CD4-positive, alpha-beta T cell treated with Interleukin-10 for 1 hour (primary cell): Measurements from ENCODE around the gene ASB16.

Experiments used
- DNase-seq: peaks from one replicate; pipeline ENCODE4 v3.0.0-alpha.2; 2020

ASB16 gene

DNA sequence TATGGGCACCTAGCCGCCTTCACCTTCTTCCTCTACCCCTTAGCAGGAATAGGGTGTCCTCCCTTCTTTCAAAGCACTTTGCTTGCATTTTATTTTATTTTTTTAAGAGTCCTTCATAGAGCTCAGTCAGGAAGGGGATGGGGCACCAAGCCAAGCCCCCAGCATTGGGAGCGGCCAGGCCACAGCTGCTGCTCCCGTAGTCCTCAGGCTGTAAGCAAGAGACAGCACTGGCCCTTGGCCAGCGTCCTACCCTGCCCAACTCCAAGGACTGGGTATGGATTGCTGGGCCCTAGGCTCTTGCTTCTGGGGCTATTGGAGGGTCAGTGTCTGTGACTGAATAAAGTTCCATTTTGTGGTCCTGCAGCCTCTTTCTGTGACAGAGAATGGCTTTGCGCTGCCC, 20.9 kb downstream of the ASB16 start:
- DNase-seq: no peak

DNA sequence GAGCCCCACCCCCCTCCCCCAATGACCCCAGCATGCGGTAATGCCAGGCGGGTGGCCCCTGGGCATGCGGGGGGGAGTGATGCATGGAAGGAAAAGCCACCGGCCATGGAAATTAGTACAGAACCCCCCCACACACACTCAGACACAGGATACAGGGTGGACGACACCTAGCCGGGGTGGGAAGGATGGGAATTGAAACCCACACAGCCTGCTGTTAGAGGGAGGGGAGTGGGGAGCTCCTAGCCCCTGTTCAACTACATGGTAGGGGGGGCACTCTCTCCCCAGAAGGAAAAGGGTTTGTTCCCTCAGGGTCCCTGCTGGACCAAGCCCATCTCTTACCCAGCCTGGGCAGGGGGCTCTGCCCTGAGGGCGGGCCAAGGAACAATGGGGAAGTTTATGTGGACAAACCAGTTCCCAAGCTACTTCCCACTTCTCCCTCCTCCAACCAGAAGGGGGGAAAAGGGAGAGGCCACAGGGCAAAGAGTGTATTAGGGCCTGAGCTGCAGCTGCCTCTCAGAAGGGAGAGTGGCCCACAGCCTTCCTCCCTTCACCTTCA, 21.5 kb downstream of the ASB16 start:
- DNase-seq: no peak

DNA sequence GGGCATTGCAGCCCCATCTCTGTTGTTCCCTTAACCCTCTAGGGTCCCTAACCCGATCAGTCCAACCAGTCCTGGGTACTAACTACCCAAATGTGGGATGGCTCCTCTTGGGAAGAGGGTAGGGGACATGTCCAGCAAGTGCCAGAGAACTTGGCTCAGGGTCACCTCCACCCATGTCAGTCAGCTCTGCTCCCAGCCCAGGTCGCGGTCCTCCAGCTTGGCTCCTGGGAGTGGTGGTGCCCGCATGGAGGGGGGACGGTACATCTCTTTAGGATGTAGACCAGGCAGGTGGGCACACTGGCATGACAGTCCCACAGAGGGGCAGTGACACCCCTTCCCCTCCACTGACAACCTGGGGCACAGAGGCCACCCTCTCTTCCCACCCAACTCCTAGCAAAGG, 22.2 kb downstream of the ASB16 start:
- DNase-seq: no peak

DNA sequence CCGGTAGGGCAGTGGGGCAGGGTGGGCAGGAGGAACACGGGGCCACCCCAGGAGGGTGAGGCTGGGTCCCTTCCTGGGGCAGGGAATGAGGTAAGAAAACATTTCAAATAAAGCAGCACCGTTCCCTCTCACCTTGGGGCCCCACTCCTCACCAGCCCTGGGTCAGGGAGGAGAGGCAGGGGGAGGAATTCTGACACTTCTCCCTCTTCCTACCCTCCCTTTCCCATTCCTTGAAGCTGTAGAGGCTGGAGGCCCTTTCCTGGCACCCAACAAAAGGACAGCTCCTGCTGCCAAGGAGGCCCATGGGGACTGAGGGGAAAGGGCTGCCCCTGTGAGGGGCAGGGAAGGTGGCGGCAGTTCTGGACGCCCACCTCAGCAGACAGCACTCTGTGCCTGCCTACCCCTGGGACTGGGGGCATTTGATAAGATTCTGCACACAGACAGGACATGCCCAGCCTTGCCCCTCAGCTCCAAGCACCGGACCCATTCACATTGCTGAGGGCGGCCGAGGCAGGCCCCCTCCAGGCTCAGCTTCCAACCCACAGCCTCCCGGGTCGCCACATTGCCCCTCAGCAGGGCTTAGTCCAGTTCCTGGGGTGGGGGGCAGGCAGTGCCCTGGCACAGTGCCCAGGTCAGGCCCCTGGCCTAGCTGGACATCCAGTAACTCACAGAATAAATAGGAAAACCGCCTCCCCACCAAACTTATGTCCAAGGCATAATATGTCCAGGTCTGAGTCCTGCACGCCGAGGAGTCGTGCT, 23.0 kb downstream of the ASB16 start:
- DNase-seq: no peak

DNA sequence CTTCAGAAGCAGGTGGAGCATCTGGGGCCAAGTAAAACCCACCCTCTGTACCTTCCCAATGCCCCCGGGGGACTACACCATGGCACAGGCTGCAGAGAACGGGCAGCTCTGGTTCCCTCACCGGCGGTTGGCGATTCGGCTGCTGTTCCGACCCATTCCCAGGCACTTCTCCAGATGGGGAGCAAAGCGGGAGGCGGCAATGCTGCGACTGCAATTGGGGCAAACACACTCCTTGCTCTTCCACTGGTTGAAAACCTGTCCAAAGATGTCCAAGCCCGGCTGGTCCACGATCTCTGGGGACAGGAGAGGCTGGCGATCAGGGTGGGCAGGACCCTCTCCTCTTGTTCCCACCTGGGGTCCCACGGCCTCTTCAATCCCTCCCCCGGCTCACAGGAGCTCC, 26.6 kb downstream of the ASB16 start:
- DNase-seq: no peak

DNA sequence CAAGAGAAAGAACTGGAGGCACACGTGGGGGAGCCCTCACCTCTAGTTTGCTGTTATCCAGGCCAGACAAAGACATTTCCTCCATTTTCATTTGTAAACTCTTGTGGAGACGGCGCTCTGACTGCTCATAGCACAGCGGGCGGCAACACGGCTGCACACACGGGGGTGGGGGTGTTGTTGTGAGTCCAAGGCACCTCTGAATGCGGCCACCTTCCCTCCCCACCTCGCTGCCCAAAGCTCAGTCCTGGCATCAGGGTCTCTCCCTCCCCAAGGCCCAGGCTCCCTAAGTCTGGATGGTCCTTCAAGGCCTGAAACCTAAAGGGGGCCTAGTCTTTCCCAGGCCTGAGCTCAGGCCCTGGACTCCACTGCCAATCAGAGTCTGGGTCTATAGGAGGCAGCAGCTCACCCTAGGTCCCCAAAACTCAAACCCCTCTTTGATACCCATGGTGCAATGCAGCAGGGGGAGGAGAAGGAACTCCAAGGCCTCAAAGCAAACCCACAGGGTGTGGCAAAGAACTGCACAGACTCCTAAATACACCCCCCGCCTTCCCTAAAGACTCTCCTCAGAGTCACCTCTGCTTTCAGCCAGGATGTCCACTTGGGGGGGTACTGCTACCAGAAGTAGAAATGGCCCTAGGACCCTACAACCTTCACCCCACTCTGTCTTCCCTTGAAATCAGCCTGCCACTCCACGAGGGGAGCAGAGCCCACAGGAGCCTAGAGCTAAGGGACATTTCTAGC, 27.6 kb downstream of the ASB16 start:
- peak; percentile 81 for DNase-seq

DNA sequence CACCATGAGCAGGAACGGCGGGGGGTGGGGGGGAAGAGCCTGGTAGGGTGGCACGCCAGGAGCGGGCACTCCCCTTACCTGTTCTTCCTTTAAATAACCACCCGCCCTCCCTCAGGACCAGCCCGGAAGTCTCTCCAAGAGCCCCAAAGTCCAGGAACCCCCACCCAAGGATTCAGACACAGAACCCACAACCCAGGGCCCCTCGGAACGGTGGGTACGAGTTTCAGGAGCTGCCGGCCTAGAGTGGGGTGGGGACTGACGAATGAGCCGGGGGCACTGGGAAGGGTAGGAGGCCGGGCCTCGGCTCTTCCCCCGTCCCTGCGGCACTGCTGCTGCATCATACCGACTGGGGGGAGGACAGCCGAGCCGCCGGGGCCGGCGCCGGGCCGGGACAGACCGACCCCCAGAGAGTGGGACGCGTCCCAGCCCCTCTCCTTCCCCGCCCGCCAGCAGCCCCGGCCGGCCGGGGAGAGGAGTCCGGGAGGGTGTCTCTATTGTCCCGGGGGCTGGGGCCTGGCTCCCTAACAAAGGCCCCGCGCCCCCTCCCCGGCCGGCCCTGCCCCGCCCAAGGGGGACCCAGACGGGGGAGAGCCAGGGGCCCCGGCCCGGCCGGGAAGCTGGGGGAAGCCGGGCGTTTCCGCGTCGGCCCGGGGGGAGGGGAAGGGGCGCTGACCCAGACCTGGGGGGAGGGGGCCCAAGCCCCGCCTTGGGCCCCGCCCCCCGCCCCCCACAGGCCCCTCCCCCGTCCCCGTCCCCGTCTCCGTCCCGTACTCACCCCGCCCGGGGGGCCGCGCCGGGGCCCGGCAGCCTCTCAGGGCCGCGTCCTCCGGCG, 28.4 kb downstream of the ASB16 start:
- DNase-seq: peak; percentile 67

DNA sequence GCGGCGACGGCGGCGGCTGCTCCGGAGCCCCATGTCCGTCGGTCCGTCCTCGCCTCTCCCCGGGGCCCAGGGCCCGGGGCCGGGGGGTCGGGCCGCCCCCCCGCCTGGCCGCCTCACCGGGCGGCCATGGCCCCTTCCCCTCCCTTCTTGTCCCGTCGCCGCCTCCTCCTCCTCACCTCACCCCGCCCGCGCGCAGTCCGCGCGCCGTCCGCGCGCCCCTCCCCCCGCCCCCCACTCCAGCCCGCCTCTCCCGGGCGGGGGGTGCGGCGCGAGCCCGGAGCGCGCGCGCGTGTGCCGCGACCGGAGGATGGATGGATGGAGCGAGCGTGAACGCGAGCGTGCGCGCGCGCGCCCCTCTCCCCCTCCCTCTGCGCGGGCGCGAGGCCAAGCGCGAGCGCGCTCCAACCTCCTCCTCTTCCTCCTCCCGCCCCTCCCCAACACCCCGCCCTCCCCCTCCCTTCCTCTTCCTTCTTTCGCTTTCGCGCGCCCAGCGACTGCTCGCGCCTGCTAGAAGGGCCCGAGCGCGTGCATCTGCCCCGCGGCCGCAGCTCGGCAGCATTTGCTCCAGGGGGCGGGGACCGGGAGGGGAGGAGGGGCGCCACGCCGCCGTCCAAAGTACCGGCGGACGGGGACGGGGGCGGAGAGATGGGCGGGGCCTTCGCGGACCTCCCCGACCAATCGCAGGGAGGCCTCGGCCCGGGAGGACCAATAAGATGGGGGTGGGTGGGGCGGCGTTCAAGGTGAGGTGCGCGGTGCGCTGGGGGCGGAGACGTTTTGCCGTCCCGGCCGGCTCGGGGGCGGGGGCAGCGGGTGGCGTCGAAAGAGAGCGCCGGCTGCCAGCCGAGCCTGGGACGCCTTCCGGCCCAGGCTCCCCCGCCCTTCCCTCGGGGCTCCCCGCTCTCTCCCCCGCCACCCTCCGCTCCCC, 29.3 kb downstream of the ASB16 start, which contains the start of gene ATXN7L3:
Gene ATXN7L3 (minus strand): TSS at position 332 of the 925 bp plus-strand sequence. CDS start 1,814 bp downstream, outside the sequence.
- DNase-seq: peak; percentile 99

DNA sequence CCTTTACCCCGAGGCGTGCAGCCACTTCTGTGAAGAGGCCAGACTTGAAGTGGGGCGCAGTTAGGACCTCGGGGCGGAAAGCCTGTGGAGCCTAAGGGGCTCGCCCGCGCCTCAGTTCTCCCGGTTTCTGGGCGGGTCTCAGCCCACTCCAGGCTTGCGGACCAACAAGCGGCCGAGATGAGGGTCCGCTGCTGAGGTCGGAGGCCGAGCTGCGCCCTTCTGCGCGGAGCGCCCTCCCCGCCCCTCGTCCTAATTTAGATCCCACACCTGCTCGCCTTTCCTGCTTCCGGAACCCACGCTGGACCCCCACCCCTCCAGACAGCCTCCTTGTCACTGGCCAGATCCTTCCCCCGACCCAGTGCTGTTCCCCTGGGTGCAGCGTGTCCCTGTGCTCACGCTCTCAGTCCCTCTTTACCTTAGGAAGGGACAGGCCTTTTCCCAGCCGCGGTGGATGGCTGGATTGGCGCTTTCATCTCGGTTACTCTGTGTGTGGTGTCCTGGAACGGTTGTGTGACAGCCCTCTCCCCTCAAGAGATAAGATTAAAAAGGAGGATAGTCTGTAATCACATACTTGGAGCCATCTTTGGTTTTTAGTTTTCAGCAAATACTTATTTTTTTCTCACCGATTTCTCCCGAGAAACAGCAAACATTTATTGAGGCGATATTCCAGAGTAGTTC, 30.1 kb downstream of the ASB16 start:
- no peak for DNase-seq

DNA sequence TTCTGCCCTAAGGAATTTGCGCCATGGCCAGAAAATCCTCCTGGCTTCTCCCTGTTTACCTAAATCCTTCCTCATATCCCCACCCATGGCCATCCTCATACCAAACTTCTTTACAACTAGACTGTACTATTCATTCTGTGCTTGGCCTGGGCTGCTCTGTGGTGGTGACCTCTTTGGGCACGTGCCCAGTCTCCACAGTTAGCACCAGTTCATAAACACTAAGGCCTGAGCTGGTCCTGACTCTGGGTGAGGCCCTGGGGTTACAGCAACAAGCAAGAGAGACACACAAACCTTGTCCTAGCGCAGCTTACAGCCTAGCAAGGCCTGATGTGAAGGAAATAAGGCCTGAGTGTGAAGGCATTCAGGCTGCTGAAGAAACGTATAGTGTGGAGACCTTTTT, 32.3 kb downstream of the ASB16 start:
- no peak for DNase-seq

DNA sequence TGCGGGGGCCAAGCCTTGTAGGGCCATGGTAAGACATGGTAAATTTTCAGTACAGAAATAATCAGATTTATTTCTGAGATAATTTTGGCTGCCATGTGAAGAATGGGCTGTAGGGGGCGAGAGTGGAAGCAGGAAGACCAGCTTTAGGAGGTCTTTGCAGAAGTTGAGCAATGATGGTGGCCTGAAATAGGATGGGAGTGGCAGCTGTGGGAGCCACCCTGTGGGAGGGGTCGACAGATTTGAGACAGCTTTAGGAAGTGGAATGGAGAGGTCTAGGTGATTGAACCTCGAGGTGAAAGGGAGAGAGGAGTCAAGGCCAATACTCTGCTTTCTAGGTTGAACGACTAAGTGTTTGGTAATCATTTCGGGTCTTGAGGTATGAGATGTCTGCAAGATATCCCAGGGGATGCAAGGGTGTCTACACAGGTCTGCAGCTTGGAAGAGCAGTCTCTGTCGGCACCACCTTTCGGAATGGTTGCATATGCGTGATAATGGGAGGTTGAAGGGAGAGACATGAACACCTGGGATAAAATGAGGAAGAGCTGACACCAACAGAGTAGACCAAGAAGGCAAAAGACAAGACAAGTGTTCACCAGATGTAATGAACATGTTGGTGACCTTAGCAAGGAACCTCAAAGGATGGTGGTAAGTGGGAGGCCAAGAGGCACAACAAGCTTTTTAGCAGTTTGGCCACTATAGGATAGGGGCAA, 33.4 kb downstream of the ASB16 start:
- DNase-seq: peak; percentile 71

DNA sequence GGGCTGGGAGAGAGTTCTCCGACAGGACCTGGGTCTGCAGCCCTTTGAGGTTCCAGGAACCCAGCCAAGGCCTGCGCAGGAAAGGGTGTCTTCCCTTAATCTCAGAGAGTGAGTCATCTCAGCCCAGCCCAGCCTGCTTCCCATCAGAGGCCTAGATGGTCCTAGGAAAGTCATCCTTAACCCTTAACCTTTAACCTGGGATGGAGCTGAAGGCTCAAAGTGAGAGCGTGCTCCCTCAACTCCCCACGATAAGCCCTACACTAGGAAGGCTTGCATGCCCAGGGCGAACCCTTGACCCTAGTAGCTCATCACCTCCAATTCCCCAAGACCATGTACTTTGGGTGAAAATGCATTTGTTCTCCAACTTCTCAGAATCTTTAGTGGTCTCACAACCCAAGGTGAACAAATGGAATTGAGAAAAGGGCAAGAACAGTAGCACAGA, 34.0 kb downstream of the ASB16 start:
- DNase-seq: no peak

DNA sequence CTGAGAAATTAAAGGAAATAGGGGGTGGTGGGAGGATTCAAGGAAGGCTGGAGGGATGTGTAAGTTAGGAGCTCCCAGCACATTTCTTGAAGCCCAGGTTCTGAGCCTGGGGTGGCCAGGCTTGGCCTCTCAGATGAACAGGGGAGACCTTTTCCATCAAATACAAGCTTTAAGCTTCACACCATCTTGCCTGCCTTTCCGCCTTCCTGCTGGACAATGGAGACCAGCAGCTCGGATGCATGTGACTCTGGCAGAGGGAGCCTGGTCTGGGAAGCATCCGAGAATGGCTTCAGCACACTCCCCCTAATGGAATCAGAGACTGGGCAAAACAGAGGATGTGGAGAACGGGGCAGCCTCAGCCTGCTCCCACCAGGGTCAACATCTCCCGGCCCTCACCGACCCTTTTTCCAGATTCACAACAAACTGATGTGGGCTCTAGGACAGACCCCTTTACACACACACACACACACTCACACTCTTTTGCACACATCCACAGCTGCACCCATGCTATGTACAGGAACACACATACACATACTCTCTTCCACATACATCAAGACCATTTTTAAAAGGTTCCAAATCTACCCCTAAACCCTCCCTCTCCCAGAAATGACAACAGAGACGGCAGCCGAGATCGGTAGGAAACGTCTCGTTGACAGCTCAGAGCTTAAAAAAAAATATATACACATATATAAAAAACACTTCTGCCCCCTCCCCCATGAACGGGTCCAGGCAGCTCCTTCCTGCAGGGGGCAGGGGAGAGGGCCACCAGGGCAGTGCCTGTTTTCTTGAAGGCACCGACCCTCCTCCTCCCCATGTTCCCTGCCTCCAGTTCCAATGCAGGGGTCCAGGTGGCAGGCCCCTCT, 35.7 kb downstream of the ASB16 start:
- no peak for DNase-seq

DNA sequence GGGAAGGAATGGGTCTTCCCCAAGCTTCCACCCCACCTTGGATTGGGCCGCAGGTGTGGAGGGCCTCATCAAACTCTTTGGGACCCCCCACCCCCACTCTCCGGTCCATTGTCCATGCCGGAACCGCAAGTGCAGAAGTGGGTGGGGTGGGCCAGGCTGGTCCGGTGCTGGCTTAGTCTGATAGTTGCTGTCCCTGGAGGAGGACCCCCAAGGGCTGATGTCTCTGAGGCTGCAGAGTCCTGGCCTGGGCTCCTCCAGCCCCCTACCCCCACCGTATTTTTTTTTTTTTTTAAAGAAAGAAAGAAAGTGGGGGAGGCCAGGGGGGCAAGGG, 36.3 kb downstream of the ASB16 start:
- no peak for DNase-seq

DNA sequence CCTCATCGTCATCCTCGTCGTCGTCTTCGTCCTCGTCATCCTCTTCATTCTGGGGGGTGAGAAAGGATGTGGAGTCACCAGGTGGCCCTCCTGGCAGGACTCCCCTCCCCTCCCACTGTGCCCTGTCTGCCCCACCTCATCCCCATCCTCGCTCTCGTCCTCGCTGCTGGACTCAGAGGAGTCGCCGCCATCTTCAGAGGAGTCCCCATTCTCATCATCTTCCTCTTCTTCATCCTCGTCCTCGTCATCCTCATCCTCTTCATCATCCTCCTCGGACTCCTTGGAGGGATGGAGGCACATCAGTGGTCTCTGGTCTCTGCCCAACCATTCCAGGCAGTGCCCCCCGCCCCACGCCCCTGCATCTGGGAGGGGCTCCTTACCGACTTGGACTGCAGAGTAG, 36.8 kb downstream of the ASB16 start:
- DNase-seq: no peak

DNA sequence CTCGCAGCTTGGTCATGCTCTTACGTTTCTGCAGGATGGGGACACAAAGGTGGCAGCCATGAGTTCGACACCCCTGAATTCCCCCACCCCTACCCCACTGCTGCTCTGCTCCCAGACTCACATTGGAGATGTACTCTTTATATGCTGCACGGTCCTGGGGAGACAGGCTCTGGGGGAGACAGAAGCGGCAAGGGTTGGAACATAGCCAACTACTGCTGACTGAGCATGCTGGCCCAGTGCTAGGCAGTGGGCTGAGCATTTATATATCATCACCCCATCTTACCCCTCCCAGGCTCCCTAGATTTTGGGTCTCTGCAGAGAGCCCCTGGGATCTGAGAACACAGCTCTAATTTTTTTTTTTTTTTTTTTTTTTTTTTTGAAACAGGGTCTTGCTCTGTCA, 37.2 kb downstream of the ASB16 start:
- no peak for DNase-seq

DNA sequence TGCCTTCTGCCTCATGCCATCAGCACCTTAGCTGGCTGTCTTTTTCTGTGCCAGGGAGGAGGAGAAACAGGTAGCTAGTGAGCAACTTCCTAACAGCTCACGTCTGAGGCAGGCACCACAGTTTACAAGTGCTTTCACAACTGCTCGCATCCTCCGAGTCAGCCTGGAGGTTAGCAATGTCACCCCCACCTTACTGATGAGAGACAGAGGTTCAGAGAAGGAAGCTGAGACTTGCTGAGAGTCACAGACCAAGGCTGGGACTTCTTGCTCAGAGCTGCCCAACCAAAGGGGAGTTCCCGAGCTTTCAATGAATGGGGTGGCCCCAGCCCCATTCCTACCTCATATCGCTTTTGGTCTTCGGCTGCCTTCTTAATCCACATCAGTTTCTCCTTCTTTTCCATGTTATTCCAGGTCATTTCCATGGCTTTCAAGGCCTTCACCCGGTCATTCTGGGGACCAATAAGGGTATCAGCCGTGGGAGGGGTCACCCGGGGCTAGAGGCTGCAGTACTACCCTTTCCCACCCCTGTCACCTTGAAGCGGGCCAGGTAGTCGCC, 39.4 kb downstream of the ASB16 start:
- peak; percentile 30 for DNase-seq

DNA sequence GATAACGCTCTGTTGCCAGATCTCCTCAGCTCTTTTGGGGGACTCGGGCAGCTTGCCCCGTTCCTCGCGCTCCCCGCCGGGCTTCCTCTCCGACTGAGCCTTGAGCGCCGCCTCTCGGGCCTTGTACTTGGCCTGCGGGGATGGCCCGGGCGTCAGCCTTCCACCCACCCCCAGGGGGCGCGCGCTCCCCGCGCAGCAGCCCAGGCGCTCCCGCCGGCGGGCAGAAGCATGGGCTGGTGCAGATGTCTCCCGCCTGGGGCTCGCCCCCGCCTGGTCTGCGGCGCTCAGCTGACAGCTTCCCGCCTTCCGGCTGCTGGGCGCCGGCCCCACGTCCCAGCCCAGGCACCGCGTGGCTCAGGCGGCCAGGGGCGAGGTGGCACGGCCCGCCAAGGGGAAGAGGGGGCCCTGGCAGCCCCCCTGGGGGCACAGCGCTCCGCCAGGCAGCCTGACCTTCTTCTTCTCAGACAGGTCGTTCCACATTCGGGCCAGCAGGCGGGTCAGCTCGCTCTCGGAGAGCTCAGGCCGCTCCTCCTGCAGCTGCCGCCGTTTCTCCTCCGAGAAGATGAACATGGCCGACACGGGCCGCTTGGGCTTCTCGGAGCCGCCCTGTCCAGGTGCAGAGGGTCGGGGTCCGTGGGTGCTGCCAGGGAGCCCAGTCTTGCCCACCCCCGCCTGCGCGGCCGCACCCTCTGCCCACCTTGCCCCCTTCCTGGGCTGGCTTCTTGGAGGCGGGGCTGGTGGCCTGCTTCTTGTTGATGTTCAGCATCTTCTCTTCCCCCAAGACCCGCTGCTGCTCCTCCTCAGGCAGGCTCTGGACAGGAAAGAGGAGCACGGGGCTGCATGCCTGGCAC, 40.1 kb downstream of the ASB16 start:
- peak; percentile 93 for DNase-seq
